ENCODE measurements around the gene GRK6.
A peak's percentile ranks its signal among the peaks of the same experiment; 100 is the strongest.

GRK6 gene

DNA sequence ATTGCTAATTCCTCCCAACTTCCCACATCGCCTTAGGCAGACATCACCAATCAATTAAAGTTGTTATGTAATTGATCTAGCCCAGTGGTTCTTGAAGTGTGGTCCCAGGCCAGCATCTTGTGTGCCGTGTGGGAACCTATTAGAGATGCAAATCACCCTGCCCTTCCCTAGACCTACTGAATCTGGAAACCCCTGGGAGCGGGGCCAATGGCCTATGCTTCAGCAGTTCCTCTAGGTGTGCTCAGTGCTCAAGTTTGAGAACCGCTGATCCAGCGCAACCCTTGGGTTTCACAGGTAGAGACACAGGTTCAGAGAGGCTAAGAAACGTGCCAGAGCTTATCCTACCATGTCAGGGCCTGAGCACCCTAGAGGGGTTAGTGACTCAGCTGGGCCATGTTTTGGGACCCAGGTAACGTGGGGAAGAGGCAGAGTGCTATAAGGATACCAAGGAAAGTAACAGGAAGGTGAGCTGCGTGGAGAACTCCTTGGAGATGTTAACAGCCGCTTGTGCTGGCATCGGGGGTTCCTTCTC is 37.9 kb upstream of the GRK6 start:
- TF ChIP-seq TCF12 (IDR thresholded peaks at IDR 0.05; ENCODE audit: low read depth) (no peak), YY1 (IDR thresholded peaks at IDR 0.05; ENCODE audit: low read depth) (no peak), FOXM1 (IDR thresholded peaks at IDR 0.05; ENCODE audit: borderline replicate concordance, low read depth) (no peak), MAX (IDR thresholded peaks at IDR 0.05) (no peak), USF1 (IDR thresholded peaks at IDR 0.05) (no peak), TAF1 (IDR thresholded peaks at IDR 0.05; ENCODE audit: low read depth) (no peak), NFIC (IDR thresholded peaks at IDR 0.05) (no peak), RAD21 (IDR thresholded peaks at IDR 0.05; ENCODE audit: low read depth) (no peak), CEBPB (IDR thresholded peaks at IDR 0.05) (no peak), TEAD4 (IDR thresholded peaks at IDR 0.05) (no peak), ZBTB7A (IDR thresholded peaks at IDR 0.05; ENCODE audit: low read depth) (no peak), EGR1 (IDR thresholded peaks at IDR 0.05) (no peak)

- TF ChIP-seq NFIC (IDR thresholded peaks at IDR 0.05) (no peak), TEAD4 (IDR thresholded peaks at IDR 0.05) (no peak), MAX (IDR thresholded peaks at IDR 0.05) (no peak)
These were observed 37.0 kb upstream of the GRK6 start for GRCh38 chr5:177389241-177390169.

- TF ChIP-seq CREB1 (IDR thresholded peaks at IDR 0.05; ENCODE audit: low read depth), result no peak
- no peak for TF ChIP-seq ZBTB7A (IDR thresholded peaks at IDR 0.05; ENCODE audit: low read depth)
- TF ChIP-seq USF1 (IDR thresholded peaks at IDR 0.05), result peak; percentile 82
- no peak for TF ChIP-seq CEBPB (IDR thresholded peaks at IDR 0.05)
- no peak for TF ChIP-seq NFIC (IDR thresholded peaks at IDR 0.05)
- peak; percentile 83 for TF ChIP-seq MAX (IDR thresholded peaks at IDR 0.05)
- no peak for TF ChIP-seq TCF12 (IDR thresholded peaks at IDR 0.05; ENCODE audit: low read depth)
- peak; percentile 96 for TF ChIP-seq RAD21 (IDR thresholded peaks at IDR 0.05; ENCODE audit: low read depth)
- TF ChIP-seq YY1 (IDR thresholded peaks at IDR 0.05; ENCODE audit: low read depth), result no peak
- no peak for TF ChIP-seq TAF1 (IDR thresholded peaks at IDR 0.05; ENCODE audit: low read depth)
- TF ChIP-seq EP300 (IDR thresholded peaks at IDR 0.05; ENCODE audit: borderline replicate concordance), result no peak
- TF ChIP-seq, protein P1, sequence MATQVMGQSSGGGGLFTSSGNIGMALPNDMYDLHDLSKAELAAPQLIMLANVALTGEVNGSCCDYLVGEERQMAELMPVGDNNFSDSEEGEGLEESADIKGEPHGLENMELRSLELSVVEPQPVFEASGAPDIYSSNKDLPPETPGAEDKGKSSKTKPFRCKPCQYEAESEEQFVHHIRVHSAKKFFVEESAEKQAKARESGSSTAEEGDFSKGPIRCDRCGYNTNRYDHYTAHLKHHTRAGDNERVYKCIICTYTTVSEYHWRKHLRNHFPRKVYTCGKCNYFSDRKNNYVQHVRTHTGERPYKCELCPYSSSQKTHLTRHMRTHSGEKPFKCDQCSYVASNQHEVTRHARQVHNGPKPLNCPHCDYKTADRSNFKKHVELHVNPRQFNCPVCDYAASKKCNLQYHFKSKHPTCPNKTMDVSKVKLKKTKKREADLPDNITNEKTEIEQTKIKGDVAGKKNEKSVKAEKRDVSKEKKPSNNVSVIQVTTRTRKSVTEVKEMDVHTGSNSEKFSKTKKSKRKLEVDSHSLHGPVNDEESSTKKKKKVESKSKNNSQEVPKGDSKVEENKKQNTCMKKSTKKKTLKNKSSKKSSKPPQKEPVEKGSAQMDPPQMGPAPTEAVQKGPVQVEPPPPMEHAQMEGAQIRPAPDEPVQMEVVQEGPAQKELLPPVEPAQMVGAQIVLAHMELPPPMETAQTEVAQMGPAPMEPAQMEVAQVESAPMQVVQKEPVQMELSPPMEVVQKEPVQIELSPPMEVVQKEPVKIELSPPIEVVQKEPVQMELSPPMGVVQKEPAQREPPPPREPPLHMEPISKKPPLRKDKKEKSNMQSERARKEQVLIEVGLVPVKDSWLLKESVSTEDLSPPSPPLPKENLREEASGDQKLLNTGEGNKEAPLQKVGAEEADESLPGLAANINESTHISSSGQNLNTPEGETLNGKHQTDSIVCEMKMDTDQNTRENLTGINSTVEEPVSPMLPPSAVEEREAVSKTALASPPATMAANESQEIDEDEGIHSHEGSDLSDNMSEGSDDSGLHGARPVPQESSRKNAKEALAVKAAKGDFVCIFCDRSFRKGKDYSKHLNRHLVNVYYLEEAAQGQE (IDR thresholded peaks at IDR 0.05; ENCODE audit: low read depth), result no peak
- no peak for TF ChIP-seq TEAD4 (IDR thresholded peaks at IDR 0.05)
- no peak for TF ChIP-seq EGR1 (IDR thresholded peaks at IDR 0.05)
- no peak for TF ChIP-seq FOXM1 (IDR thresholded peaks at IDR 0.05; ENCODE audit: borderline replicate concordance, low read depth)
These were observed 35.8 kb upstream of the GRK6 start for GRCh38 chr5:177390363-177391300.

DNA sequence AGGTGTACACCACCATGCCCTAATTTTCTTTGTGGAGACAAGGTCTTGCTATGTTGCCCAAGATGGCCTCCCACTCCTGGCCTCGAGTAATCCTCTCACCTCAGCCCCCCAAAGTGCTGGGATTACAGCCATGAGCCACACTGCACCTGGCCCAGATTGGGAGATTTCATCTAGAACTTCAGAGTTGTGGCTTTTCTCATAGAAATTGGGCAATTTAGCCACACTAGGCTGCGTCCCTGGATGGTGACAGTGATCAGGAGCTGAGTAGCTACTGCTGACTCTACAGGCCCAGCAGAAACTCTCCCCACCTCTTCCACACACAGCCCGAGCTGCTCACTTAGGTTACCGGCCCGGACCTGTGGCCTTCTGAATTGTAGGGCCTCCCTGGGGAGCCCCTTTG is 33.7 kb upstream of the GRK6 start:
- TF ChIP-seq CEBPB (IDR thresholded peaks at IDR 0.05) (no peak), TAF1 (IDR thresholded peaks at IDR 0.05; ENCODE audit: low read depth) (no peak), RAD21 (IDR thresholded peaks at IDR 0.05; ENCODE audit: low read depth) (no peak), TCF12 (IDR thresholded peaks at IDR 0.05; ENCODE audit: low read depth) (no peak), ZBTB7A (IDR thresholded peaks at IDR 0.05; ENCODE audit: low read depth) (no peak), EP300 (IDR thresholded peaks at IDR 0.05; ENCODE audit: borderline replicate concordance) (no peak), YY1 (IDR thresholded peaks at IDR 0.05; ENCODE audit: low read depth) (no peak), EGR1 (IDR thresholded peaks at IDR 0.05) (no peak), NFIC (IDR thresholded peaks at IDR 0.05) (no peak), CREB1 (IDR thresholded peaks at IDR 0.05; ENCODE audit: low read depth) (no peak), FOXM1 (IDR thresholded peaks at IDR 0.05; ENCODE audit: borderline replicate concordance, low read depth) (no peak), USF1 (IDR thresholded peaks at IDR 0.05) (no peak), TEAD4 (IDR thresholded peaks at IDR 0.05) (no peak), MAX (IDR thresholded peaks at IDR 0.05) (no peak)
- TF ChIP-seq, protein P1 (IDR thresholded peaks at IDR 0.05; ENCODE audit: low read depth), result no peak

Data from Ishikawa (cell line).